GM23338 (cell line): ENCODE results near the gene RPS19.
"Not testable (repeated sequence)": the region's sequence is repeated elsewhere in the genome, so short reads cannot be mapped to it uniquely, and the experiment has no call there.

Experiments used
- CREB1 ChIP-seq: fragments of 250-450 bp; sonication (Bioruptor Pico); IDR thresholded peaks from 2 replicates; pipeline ENCODE4 v1.5.0; 2020; ENCODE audit warnings: low read depth, mild to moderate bottlenecking, moderate library complexity
- JUNB ChIP-seq: IDR thresholded peaks from one replicate; pipeline ENCODE4 v1.6.1; 2016; ENCODE audit warnings: antibody characterized with exemption; ENCODE audit not compliant: unreplicated experiment
- POLR2AphosphoS5 ChIP-seq: IDR thresholded peaks from 2 replicates; pipeline ENCODE4 v1.6.1; 2016; ENCODE audit warnings: antibody characterized with exemption, low read depth
- TF ChIP-seq, protein P1 (sequence below), 2 experiments: fragments of 200-600 bp in 1 of 2; sonication (generic) in 1 of 2; conservative IDR thresholded peaks; 2 replicates each; pipeline versions ENCODE4 v1.5.1 to v1.6.1; 2016 to 2017; ENCODE audit warnings: antibody characterized with exemption in 2 of 2, low read depth in 2 of 2, mild to moderate bottlenecking in 2 of 2, moderate library complexity in 1 of 2
- TF ChIP-seq, protein P2 (sequence below): IDR thresholded peaks from one replicate; pipeline ENCODE4 v1.6.1; 2018; ENCODE audit warnings: antibody characterized with exemption; ENCODE audit not compliant: unreplicated experiment

DNA sequence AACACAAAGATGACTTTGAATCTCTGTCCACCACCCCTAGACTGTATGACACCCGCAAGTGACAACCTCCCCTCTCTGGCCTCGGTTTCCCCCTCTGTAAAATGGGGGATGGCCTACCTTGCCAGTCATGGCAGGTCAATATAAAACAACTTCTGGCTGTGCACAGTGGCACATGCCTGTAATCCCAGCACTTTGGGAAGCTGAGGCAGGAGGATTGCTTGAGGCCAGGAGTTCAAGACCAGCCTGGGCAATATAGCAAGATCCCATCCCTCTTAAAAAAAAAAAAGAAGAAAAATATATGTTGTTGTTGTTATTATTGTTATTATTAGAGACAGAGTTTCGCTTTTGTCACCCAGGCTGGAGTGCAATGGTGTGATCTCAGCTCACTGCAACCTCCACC is 15.9 kb downstream of the RPS19 start:
- TF ChIP-seq, protein P1, sequence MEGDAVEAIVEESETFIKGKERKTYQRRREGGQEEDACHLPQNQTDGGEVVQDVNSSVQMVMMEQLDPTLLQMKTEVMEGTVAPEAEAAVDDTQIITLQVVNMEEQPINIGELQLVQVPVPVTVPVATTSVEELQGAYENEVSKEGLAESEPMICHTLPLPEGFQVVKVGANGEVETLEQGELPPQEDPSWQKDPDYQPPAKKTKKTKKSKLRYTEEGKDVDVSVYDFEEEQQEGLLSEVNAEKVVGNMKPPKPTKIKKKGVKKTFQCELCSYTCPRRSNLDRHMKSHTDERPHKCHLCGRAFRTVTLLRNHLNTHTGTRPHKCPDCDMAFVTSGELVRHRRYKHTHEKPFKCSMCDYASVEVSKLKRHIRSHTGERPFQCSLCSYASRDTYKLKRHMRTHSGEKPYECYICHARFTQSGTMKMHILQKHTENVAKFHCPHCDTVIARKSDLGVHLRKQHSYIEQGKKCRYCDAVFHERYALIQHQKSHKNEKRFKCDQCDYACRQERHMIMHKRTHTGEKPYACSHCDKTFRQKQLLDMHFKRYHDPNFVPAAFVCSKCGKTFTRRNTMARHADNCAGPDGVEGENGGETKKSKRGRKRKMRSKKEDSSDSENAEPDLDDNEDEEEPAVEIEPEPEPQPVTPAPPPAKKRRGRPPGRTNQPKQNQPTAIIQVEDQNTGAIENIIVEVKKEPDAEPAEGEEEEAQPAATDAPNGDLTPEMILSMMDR (conservative IDR thresholded peaks at IDR 0.05; ENCODE audit: low read depth in 2 of 2), result not testable (repeated sequence)
- not testable (repeated sequence) for TF ChIP-seq JUNB; POLR2AphosphoS5; CREB1 (CRISPR knock-in tag)
- TF ChIP-seq, protein P2, sequence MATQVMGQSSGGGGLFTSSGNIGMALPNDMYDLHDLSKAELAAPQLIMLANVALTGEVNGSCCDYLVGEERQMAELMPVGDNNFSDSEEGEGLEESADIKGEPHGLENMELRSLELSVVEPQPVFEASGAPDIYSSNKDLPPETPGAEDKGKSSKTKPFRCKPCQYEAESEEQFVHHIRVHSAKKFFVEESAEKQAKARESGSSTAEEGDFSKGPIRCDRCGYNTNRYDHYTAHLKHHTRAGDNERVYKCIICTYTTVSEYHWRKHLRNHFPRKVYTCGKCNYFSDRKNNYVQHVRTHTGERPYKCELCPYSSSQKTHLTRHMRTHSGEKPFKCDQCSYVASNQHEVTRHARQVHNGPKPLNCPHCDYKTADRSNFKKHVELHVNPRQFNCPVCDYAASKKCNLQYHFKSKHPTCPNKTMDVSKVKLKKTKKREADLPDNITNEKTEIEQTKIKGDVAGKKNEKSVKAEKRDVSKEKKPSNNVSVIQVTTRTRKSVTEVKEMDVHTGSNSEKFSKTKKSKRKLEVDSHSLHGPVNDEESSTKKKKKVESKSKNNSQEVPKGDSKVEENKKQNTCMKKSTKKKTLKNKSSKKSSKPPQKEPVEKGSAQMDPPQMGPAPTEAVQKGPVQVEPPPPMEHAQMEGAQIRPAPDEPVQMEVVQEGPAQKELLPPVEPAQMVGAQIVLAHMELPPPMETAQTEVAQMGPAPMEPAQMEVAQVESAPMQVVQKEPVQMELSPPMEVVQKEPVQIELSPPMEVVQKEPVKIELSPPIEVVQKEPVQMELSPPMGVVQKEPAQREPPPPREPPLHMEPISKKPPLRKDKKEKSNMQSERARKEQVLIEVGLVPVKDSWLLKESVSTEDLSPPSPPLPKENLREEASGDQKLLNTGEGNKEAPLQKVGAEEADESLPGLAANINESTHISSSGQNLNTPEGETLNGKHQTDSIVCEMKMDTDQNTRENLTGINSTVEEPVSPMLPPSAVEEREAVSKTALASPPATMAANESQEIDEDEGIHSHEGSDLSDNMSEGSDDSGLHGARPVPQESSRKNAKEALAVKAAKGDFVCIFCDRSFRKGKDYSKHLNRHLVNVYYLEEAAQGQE, result not testable (repeated sequence)
